NCI-H1048 (cell line): ENCODE data around the gene ATP10B.

ENCODE experiments used
- DNase-seq: peaks from one replicate; lab custom pipeline; 2025; lab: John Stamatoyannopoulos, UW

The ATP10B gene

DNA sequence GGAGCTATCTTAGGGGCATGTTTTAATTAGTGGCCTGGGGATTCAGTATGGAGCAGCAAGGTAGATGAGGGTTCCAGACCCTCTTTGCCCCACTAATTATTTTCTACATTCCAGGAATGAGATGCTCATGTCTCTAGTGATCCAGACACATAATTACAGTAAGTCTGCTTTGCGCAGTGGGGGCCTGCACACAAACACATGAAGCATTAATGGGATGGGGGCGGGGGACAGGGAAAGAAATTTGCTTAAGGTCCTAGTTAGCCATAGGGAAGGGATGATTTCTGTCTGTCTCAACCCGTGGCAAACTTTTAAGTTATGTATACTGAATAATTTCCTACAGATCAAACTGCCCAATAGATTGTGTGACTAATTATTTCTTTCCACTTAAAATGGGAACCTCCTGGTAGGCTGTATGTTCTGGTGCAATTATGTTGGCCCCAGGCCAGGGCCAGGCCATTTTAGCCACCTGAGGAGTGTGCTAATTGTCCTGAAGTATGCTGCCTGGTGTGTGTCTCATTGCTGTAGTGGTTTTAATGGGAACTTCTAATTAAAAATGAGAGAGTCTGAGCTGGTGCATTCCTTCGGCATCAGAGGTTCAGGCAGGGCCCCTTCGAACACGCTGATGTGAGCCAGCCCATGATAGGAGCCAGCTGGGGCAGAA is 295.9 kb downstream of the ATP10B start:
- DNase-seq: no peak

GRCh38 chr5:160555581-160555970 is 296.4 kb downstream of the ATP10B start:
- DNase-seq: no peak

DNA sequence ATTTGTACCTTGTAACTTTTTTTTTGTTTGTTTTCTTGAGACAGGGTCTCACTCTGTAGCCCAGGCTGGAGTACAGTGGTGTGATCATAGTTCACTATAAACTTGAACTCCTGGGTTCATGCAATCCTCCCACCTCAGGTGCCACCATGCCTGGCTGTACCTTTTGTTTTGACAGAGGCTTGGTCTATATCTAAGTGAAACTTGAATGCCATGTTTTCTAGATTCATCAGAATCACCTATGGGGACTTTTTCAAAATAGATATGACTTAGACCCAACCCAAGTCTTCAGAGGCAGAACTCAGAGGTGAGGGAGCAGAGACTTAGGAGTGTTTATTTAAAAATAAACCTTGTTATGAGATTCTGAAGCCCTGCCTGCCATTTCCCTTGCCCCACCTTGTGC is 301.9 kb downstream of the ATP10B start:
- no peak for DNase-seq

GRCh38 chr5:160548949-160549645 is 302.9 kb downstream of the ATP10B start:
- DNase-seq: no peak

DNA sequence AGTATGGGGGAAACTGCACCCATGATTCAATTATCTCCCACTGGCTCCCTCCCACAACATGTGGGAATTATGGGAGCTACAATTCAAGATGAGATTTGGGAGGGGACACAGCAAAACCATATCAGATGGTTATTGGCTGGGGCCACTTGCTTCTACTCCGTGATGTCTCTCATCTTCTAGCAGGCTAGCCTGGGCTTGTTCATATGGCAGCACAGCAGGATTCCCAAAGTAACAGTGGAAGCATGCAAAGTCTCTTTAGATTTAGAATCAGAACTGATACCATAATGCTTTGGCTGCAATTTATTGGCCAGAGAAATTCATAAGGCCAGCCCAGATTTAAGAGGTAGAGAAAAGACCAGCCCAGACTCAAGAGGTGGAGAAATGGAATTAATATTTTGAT is 304.1 kb downstream of the ATP10B start:
- DNase-seq: no peak

DNA sequence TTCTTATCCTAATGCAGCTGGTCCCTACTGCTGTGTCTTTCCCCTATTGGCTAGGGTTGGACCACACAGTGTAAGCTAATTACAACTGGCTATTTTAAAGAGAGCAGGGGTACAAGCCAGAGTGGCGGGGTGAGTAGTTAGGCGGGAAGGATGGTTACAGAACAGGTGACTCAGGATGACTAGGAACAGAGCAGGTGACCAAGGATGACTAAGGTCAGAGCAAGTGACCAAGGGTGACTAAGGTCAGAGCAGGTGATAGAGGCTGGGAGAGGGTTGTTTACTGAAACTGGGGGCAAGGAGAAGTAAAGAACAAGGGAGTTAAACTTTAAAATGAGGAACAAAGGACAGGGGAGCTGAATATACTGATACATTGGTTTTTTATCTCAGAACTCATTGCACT is 304.9 kb downstream of the ATP10B start:
- DNase-seq: no peak

DNA sequence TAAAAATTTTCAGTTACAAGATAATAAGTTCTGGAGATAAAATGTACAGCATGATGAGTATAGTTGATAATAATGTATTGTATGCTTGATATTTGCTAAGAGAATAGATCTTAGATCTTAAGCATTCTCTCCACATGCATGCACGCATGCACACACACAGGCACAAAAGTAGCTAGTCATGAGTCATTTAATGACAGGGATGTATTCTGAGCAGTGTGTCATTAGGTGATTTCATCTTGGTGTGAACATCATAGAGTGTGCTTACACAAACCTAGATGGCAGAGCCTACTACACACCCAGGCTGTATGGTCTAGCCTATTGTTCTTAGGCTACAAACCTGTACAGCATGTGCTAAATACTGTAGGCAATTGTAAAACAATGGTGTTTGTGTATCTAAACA is 306.2 kb downstream of the ATP10B start:
- DNase-seq: no peak

- no peak for DNase-seq
These were observed 308.6 kb downstream of the ATP10B start for GRCh38 chr5:160543395-160543794.

- DNase-seq: no peak
These were observed 309.2 kb downstream of the ATP10B start for GRCh38 chr5:160542840-160543239.

DNA sequence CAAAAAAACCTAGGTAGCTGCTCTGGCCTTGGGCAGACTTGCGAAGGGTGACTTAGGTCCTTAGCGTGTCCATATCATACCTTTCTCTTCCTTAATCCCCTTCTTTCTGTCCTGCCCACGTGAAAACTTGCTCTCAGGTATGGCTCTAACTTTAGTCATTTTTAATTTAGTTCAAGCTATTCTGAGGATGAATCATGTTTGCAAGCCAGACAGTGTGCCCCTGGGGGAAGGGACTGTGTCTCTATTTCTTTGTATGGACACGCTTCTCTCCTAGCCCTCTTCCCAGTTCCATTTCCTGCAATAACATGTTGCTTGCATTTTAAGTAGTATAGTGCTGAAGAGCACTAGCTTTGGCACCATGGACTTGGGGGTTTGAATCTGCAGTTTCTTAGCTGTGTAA is 309.7 kb downstream of the ATP10B start:
- DNase-seq: no peak

DNA sequence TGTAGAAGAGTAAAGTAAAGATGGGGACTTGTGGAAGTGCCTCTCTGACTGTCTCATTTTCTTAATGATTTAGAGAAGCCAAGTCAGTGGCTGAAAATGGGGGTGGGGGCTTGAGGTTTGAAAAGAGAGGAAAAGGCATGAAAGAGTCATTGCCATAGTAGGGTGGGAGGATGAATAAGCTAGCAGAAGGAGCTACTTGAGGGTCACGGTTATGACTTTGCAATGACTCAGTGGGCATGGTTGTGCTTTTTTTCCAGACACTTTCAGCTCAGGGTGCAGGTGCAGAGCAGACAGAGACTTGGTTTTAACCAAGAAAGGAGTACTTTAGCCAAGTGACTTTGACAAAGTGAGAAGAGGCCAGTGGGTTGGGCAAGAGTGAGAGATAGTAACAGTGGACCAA is 312.6 kb downstream of the ATP10B start:
- DNase-seq: no peak

- DNase-seq: no peak
These were observed 314.1 kb downstream of the ATP10B start for GRCh38 chr5:160537940-160538339.

DNA sequence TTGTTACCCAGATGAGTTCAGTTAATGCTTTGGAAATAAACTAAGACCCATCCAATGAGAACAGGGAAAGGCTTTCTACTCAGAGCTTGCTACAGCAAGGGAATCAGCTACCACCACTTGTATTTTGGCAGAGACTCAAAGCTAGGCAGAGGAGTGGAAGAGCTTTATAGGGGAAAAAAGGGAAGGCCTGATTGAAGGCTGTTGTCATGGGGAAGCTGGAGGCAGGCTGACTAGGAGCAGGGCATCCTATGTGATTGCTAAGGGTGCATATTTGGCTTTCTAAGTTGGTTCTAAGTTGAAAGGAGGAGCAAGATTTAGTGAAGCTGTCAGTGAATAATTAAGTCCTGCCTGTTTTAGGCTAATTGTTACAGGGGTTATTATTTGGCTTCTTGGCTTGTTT is 314.9 kb downstream of the ATP10B start:
- DNase-seq: no peak

DNA sequence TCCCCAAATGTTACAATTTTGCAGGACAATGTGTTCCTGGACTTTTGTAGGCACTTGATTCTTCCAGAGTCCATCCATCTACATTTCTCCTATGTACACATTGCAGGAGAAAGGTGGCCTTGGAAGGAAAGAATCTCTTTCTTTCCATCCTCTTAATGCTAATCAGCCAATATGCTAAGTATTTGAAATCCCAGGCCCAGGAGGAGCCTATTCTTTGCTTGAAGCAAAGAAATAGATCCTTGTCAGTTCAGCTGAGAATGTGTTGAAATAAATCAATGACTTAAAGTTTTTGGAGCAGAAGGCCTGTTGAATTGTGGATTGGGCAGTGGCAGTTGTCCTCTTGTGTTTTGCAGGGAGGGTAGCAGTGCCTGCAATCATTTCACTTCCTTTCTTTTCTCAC is 317.1 kb downstream of the ATP10B start:
- DNase-seq: no peak

DNA sequence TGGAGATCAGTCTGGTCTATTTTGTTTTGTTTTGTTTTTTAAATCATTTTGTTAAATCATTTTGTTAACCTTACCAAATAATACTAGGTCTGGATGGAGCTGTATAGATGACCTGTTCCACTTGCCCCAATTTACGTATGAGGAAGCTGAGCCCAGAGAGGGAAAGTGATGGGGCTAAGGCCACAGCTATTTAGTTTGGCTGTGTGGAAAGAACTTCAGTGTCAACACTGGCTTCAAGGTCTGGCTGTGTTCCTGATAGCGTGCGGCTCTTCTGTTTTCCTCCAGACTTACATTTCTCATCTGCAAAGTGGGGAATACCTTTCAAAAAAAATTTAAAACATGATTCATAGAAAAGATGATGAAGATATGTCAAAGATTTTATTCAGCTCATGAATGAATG is 317.9 kb downstream of the ATP10B start:
- DNase-seq: no peak

- DNase-seq: no peak
These were observed 326.3 kb downstream of the ATP10B start for GRCh38 chr5:160525471-160526261.

- no peak for DNase-seq
These were observed 327.2 kb downstream of the ATP10B start for GRCh38 chr5:160524827-160525226.

- no peak for DNase-seq
These were observed 328.4 kb downstream of the ATP10B start for GRCh38 chr5:160523502-160524163.

- no peak for DNase-seq
These were observed 330.7 kb downstream of the ATP10B start for GRCh38 chr5:160521392-160521663.

- DNase-seq: no peak
These were observed 331.2 kb downstream of the ATP10B start for GRCh38 chr5:160520609-160521391.

- no peak for DNase-seq
These were observed 335.1 kb downstream of the ATP10B start for GRCh38 chr5:160516696-160517530.
